K562 treated with DMSO at 1 percent for 12 hours (cell line): ENCODE data around the gene AKAP10. TPM values are rescaled to one million over a fixed set of nuclear protein-coding genes. Genes with fewer than 3 reads are reported as not detected.

Experiments
- total RNA-seq: library from RNA; unstranded; fragments of 300-600 nt; gene quantifications from 2 replicates; pipeline ENCODE4 v1.2.3, GENCODE V29; 2022; ENCODE audit not compliant: insufficient read depth

AKAP10 gene, protein sequence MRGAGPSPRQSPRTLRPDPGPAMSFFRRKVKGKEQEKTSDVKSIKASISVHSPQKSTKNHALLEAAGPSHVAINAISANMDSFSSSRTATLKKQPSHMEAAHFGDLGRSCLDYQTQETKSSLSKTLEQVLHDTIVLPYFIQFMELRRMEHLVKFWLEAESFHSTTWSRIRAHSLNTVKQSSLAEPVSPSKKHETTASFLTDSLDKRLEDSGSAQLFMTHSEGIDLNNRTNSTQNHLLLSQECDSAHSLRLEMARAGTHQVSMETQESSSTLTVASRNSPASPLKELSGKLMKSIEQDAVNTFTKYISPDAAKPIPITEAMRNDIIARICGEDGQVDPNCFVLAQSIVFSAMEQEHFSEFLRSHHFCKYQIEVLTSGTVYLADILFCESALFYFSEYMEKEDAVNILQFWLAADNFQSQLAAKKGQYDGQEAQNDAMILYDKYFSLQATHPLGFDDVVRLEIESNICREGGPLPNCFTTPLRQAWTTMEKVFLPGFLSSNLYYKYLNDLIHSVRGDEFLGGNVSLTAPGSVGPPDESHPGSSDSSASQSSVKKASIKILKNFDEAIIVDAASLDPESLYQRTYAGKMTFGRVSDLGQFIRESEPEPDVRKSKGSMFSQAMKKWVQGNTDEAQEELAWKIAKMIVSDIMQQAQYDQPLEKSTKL
- 6.4 and 10.1 TPM in 2 replicates for total RNA-seq

DNA sequence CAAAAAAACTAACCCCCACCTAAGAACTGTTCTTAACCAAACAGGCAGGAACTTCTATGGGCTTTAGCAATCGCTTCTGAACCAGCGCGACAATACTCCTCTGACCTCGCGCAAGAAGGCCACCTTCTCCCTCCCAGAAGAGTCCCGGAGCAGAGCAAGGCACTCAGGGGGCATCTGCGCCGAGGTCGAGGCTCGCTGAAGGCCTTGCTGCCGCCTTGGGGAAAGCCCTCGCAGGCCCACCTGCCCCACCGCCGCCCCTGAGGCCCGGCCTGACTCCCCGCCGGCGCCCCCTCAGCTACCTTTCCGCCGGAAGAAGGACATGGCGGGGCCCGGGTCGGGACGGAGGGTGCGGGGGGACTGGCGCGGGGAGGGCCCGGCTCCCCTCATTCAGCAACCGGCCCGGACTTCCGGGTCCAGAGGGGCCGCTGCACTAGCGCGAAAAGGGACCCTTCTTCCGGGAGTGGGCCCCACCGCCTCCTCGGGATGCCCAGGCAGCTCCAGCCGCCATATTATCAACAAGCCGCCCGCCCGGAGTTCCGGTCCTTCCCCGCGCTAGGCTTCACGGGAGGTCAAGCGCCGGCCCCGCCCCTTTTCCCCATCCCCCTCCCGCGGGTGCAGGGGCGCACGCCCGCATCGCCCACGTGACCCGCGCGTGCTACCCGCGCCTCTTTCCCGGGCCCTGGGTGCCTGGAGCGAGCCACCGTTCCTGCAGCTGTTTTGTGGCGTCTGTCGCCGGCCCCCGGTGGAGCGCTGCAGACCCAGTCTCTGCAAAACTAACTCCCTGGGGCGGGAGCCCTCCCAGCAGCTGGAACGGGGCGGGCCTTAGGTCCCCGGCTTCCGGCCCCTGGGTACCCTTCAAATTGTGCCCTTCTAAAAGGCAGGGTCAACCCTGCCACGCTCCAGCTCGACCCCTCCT is at the start of gene AKAP10:
TSS of gene AKAP10 (minus strand) at position 536 of the 916 bp plus-strand sequence. CDS start at position 387, 149 bp downstream.

DNA sequence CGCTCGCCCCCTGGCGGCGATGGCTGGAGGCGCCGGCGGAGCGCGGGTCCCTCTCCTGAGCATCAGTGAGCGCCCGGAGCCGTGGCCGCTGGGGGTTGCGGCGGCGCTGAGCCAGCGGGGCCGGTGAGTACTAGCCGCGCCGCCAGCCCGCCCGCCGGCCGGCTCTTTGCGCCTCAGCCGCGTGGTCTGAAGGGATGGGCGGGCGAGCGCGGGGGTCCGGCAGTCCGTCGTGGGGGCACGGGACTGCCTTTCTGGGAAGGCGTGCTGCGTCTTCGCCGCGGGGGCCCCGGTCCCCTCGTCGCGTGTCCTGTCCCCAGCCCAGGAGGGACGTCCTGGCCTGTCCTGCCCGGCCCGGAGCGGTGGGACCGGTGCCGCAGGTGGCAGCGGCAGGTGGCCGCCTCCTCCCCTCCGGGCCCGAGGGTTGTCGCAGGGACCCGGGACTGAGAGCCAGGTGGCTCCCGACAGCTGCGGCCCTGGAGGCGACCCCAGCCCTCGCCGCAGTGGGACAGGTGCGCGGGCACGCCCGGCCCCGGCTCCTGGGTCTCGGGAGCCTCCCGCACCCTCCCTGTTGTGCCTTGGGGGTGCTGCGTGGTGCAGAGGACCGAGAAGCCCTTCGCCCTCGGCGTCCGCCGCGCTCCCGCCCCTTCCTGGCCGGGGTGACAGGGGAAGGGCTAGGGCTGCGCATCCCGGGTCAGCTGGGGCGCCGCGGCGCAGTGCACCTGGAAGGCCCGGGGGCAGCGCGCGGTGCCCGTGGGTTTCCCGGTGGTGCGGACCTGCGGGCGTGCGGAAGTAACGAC is 31.9 kb upstream of the AKAP10 start, which contains the start of gene SPECC1:
TSS of gene SPECC1 (plus strand) at position 58 of the 797 bp plus-strand sequence. CDS start 87,293 bp downstream, outside the sequence.

DNA sequence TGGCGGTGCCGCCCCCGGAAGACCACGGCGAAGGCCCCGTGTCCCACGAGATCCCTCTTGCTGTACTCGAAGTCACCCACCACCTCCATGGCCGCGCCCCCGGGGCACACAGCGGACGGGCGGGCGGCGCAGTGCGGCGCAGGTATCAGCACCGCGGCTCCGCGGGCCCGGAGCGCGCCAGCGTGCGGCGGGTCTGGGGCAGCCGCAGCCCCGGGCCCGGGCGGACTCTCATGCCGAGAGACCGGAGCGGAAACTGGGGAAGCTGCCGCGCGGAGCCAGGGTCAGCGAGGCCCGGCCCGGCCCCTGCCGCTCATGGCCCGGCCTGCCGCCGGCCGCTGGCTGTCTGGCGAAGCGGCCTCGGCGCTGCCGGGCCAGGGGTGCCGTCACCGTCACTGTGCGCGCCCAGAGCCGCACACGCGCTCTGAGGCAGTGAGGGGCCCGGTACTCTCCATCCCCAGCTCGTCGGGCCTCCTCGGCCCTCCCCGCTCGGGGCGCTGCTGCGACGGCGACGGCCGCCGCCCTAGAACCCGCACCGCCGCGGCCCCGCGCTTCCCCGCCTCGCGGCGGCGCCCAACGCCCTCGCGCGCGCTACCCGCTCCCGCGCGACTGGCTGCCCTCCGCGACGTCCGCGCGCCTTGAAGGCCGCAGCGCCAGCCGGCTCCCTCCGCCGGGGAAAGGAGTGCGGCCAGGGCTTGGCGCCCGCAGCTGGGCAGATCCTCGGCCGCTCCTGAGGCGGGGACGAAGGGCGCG is 110.1 kb downstream of the AKAP10 start, which contains the start of gene ULK2:
TSS of gene ULK2 (minus strand) at position 608 of the 750 bp plus-strand sequence. CDS start at position 89, 519 bp downstream.

Other genes with a start within 250 kb of the AKAP10 start
- gene ALDH3A1, start 229.5 kb downstream of the AKAP10 start, total RNA-seq: not detected in 2 replicates
- not detected in 2 replicates for gene ULK2, start 109.9 kb downstream of the AKAP10 start, total RNA-seq
- gene SPECC1, start 31.5 kb upstream of the AKAP10 start, total RNA-seq: 9.4 and 16.9 TPM in 2 replicates